ENCODE results near the gene NUDCD3.

The NUDCD3 gene

DNA sequence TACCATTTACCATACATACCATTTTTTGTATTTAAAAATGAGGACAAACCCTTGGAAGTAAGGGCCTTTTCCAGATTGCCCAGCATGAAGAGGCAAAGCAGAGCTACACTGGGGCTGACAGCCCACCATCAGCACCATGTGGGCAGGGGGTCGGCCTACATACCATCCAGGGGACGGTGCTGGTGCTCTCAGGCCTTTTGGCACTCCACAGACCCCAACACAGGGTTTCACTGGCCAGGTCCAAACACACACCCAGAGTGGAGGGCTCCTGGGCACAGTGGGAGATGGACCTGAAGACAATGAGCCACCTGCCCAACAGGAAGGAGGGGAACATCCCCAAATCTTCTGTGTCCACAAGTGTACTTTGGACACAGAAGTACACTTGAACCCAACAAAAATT lies 95.8 kb downstream of the NUDCD3 start:
- no peak overlapping the region for H3K27ac Mint-ChIP-seq

DNA sequence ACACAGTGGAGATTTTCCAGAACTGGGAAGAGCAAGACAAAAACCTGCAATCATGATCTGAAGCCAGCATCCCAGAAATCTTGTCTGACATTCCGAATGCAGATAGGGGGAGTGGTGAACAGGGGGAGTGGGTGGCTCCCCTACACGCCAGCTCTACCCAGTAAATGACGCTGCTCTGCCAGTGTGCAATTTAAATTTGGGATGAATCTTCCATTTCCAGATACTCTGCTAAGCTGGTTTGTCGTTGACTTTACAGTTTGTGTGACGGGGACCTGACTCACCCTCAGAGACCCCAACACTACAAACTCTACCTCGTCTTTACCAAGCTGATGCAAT lies 96.4 kb downstream of the NUDCD3 start:
- Mint-ChIP-seq H3K36me3 (peaks cover 68% of the 10 kb centered on the region), H3K27me3 (no peaks in the 10 kb centered on the region), H3K4me3 (no peak overlapping the region), H3K4me1 (peaks cover 10% of the 10 kb centered on the region), H3K27ac (no peak overlapping the region), H3K9me3 (no peaks in the 10 kb centered on the region)
- no peak for ATAC-seq

More for the DNA sequence above, 95.8 kb downstream of the NUDCD3 start:
- H3K36me3 Mint-ChIP-seq = peaks cover 68% of the 10 kb centered on the region
- no peak for ATAC-seq
- H3K9me3 Mint-ChIP-seq = no peaks in the 10 kb centered on the region
- H3K4me1 Mint-ChIP-seq = peaks cover 10% of the 10 kb centered on the region
- no peak overlapping the region for H3K4me3 Mint-ChIP-seq
- H3K27me3 Mint-ChIP-seq = no peaks in the 10 kb centered on the region

DNA sequence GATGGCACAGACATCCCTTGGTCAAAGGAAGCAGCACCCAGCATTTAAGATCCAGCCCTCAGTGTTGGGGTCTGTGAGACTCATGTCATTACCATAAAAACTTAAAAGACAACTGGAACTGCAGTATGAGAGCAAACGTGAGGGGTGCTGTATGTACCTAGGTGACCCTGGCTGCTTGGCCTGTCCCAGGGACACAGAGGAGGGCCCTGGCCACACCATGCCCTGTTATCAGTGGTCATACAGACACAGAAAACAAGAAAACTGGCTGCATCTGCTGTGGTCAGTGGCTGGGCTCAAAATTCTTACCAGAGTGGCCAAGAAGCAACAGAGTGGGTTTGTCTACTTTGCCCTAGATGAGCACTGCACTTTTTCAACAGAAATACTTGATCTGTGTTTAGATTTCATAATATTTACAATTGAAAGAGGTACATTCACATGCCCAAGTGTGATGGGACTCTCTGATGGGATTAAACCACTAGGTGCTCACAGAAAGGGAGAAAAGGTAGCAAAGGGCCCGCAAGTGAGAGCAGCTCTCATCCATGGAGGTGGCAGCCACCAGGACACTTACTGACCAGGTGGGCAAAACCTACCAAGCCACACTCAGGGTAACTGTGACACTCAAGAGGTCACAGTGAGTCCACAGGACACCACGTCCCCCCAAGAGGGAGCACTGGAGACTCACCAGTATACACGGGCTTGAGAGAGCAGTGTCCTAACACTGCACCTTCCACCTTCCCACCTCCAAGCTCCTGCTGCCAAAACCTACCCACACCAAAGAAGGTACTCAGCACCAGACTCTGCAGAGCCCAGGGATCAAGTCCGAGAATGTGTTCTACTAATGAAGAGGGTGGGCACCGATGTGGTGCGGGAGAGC lies 97.0 kb downstream of the NUDCD3 start:
- Mint-ChIP-seq H3K9me3 (no peaks in the 10 kb centered on the region), H3K4me1 (peaks cover 10% of the 10 kb centered on the region), H3K27me3 (no peaks in the 10 kb centered on the region), H3K36me3 (peaks cover 71% of the 10 kb centered on the region), H3K27ac (no peak overlapping the region), H3K4me3 (no peak overlapping the region)
- ATAC-seq = no peak

DNA sequence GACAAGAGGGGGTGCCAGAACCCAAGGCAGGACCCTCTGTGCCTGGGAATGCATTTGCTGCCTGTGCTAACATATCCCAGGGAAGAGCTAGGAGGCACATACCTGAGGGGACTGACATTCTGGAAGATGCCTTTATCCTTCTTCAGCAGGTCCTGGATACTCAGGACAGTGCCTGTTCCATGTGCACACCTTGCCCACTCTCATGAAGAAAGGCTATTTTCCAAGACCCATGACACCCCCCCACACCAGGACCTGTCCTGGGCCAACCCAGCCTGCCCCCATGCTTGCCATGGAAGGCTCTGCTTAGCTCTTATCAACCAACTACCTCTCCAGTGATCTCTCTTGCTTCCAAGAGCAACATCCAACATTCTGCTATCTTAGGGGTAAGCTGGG lies 97.8 kb downstream of the NUDCD3 start:
- H3K27ac Mint-ChIP-seq = no peak overlapping the region

DNA sequence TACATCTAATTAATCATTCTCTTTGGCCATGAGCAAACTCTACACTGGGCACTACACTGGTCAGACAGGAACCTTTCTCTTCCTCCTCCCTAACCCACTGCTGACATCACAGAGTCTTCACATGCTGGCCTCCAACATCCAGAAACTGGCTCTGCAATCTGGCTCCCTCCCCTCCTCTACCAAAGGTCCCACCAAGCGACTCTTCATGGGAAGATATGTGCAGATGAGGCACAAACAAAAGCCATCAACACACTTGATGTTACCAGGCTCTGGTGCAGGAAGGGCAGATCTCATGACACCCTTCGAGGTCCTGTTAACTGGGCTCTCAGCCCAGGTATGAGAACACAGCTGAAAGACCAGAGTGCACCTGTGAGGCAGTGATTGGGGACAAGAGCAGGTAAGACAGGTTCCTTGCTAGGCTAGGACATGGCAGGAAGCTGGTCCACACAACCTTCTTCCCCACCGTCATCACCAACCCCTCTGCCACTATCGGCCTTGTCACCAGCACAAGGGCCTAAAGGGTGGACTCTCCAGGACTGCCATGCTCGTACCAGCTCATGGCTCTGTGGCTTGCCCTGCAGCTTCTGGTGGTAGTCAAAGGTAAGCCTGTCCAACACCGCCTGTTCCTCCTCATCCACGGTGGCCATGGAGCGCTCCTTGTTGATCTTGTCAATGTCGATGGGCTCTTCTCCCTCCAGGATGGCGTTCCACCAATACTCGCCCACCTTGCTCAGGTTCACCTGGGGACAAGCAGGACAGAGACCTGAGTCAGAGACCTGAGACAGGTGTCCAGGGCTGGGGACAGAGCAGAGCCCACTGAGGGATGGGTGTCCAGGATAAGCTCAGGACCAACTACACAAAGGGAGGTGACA lies 98.5 kb downstream of the NUDCD3 start:
- no peak overlapping the region for H3K4me3 Mint-ChIP-seq
- peaks cover 70% of the 10 kb centered on the region for H3K36me3 Mint-ChIP-seq

More for the DNA sequence above, 97.8 kb downstream of the NUDCD3 start:
- Mint-ChIP-seq H3K4me3 (no peak overlapping the region), H3K4me1 (peaks cover 10% of the 10 kb centered on the region), H3K27me3 (no peaks in the 10 kb centered on the region), H3K36me3 (peaks cover 72% of the 10 kb centered on the region), H3K9me3 (no peaks in the 10 kb centered on the region)
- ATAC-seq = no peak

DNA sequence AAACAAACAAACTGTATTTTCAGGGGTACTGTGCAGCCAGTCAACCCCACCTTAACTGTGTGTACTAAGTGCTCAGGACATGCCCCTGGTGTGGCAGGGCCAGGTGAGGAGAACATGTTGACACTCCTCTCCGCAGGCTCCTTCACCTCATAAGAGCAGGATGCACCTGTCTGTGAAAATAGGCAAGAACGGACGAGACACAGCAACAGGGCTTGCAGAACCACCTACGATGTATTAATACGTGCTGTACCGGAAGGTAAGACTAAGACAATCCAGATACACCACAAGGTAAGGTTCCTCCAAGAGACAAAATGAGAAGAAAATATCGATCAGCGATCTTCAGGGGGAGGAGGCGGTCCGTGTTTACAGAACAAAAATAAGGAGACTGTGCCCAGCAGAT lies 99.3 kb downstream of the NUDCD3 start:
- no peak overlapping the region for H3K27ac Mint-ChIP-seq
- no peaks in the 10 kb centered on the region for H3K9me3 Mint-ChIP-seq
- no peak overlapping the region for H3K4me3 Mint-ChIP-seq
- no peaks in the 10 kb centered on the region for H3K4me1 Mint-ChIP-seq
- no peak for ATAC-seq
- no peaks in the 10 kb centered on the region for H3K27me3 Mint-ChIP-seq
- H3K36me3 Mint-ChIP-seq = peaks cover 67% of the 10 kb centered on the region

More for the DNA sequence above, 98.5 kb downstream of the NUDCD3 start:
- no peak for ATAC-seq
- Mint-ChIP-seq H3K27me3 (no peaks in the 10 kb centered on the region), H3K4me1 (peaks cover 7% of the 10 kb centered on the region), H3K27ac (no peak overlapping the region), H3K9me3 (no peaks in the 10 kb centered on the region)

DNA sequence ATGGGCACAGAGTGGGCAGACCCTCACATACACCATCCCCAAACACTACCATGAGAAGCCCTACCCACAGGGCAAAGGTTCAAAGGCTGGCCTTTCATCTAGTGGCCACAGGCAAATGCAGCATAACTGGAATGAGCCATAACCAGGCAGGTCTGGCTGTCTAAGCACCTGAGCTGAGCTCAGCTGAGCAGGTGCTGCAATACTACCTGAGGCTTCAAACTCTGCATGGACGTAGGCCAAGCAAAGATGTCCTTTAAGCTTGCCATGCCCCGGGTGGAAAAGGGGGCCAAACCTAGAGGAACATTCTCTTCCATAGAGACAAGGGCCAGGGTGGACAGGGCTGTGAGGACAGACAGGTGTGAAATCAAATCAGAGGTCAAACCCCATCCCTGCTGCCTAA lies 99.8 kb downstream of the NUDCD3 start:
- no peak for ATAC-seq
- Mint-ChIP-seq H3K4me1 (no peaks in the 10 kb centered on the region), H3K9me3 (no peaks in the 10 kb centered on the region), H3K27me3 (no peaks in the 10 kb centered on the region), H3K4me3 (no peak overlapping the region), H3K36me3 (peaks cover 70% of the 10 kb centered on the region), H3K27ac (no peak overlapping the region)

DNA sequence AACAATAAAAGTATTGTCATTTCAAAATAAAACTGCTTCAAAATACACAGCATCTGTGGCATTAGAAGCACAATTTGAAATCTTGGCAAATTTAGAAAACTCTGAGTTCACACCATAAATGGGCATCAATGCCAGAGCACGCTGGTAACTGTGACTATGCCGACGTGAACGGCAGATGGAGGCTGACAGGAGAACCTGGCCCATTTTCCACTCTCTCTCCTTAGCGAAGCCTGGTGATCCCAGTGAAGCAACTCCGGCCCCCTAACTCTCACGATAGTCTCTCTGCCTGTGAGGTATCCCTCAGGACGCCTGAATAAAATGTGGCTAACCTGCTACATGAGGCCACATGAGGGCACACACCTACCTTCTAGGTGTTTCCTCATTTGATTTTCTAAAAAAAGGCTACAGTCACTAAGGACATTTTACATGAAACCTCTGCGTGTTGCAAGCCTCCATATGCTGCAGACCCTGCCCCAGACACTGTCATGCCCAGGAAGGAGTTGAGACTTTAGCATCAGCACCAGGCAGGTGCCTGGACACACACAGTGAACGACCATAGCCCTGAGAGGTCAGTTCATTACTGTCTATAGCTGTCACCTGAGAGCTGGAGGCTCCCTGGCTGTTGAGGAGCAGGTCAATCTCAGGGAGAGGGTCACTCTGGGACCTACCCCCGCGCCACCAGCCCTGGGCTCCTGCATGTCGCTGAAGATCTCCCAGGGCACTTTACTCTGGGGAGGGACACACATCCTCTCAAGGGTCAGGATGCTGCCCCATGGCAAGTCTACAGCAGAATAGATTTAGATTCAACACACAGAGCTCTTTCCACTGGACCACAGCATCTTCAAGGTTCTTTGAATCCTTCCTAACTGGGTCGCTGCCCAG lies 102.1 kb downstream of the NUDCD3 start:
- no peaks in the 10 kb centered on the region for H3K9me3 Mint-ChIP-seq
- peaks cover 71% of the 10 kb centered on the region for H3K36me3 Mint-ChIP-seq
- no peak overlapping the region for H3K27ac Mint-ChIP-seq
- no peaks in the 10 kb centered on the region for H3K4me1 Mint-ChIP-seq
- no peak overlapping the region for H3K4me3 Mint-ChIP-seq
- no peaks in the 10 kb centered on the region for H3K27me3 Mint-ChIP-seq
- no peak for ATAC-seq

DNA sequence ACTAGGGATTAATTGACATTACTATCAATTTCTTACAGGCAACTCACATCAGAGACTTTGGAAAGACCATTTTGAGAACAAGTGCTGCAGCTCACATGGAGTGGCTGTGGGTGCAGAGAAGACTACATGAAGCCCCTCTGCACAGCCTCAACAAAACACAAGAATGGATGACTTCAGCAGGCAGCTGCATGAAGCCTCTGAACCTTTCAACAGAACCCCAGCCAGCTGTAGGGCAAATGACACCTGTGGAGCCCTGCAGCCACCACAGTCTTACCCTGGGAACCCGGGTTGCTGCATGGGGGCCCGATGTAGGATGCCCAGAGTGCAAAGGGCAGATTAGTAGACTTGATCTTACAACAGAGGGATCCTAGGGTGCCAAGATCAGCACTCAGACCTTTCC lies 103.1 kb downstream of the NUDCD3 start:
- Mint-ChIP-seq H3K27ac (no peak overlapping the region), H3K9me3 (no peaks in the 10 kb centered on the region)

DNA sequence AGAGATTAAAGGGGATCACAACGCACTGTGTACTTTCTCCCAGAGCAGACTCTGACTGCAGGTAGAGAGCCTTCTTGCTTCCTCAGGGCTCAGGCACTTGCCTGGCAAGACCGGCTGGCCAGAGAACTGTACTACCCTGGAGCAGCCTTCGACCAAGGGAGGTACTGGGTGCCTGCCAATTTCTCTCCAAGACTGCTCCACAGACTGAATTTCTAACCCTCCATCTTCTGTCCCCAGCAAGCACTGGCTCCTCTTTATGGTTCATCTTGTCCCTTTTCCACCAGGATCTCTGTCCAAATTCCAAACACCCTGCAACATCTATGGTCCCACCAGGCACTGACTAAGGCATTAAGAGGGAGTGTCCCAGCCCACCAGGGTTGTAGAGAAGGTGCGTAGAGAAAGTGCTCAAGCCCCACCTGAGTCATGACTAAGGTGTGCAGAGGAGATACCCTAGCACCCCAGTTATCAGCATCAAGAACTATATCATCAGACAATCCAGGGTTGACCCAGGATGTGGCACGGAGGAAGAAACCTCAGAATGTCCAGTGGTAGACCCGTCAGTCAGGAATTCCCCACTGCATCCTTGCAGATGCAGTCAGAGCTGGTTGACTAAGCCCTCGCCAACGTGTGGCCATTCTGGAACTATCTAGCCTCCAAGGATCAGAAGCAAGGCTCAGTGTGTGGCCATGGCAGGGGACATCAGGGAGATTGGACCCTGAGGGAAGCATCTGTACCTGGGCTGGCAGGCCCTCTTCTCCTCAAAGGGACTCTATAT lies 104.1 kb downstream of the NUDCD3 start:
- Mint-ChIP-seq H3K4me3 (no peak overlapping the region), H3K4me1 (no peaks in the 10 kb centered on the region), H3K27ac (no peak overlapping the region), H3K36me3 (peaks cover 70% of the 10 kb centered on the region), H3K27me3 (no peaks in the 10 kb centered on the region), H3K9me3 (no peaks in the 10 kb centered on the region)
- ATAC-seq = no peak

More for the DNA sequence above, 103.1 kb downstream of the NUDCD3 start:
- Mint-ChIP-seq H3K4me3 (no peak overlapping the region), H3K36me3 (peaks cover 64% of the 10 kb centered on the region), H3K27me3 (no peaks in the 10 kb centered on the region), H3K4me1 (no peaks in the 10 kb centered on the region)
- no peak for ATAC-seq

DNA sequence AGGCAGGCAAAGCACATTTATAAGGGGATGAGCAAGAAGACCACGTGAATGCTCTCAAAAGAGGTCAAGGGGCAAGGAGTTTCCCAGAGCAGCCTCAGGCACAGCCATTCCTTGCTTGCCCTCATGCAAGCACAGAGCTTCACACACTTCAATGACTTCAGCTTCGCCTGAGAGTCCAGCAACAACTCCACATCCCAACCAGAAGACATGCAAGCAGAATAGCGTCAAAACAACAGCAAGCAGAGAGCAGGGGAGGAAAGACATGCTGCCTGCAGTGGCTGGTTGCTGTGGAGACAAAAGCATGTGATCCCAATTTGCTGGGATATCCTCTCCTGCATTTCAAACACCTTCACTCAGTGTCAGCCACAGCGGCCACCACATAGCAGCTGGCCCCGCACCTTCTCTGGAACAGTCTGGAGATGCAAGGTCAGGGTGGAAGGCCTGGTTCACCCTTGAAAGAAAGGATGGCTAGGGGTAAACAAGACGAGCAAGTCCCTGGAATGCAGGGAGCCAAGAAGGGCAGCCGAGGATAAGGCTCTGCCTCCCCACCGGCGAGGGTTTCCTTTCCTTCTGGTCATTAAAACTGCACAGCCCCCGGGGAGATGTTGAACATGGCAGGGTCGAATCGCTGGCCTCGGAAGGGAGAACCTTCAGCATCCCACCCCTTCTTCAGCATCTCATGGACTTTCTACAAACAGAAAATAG lies 104.9 kb downstream of the NUDCD3 start:
- Mint-ChIP-seq H3K4me3 (no peak overlapping the region), H3K9me3 (no peaks in the 10 kb centered on the region), H3K4me1 (no peaks in the 10 kb centered on the region), H3K36me3 (peaks cover 63% of the 10 kb centered on the region), H3K27ac (no peak overlapping the region), H3K27me3 (no peaks in the 10 kb centered on the region)
- no peak for ATAC-seq

DNA sequence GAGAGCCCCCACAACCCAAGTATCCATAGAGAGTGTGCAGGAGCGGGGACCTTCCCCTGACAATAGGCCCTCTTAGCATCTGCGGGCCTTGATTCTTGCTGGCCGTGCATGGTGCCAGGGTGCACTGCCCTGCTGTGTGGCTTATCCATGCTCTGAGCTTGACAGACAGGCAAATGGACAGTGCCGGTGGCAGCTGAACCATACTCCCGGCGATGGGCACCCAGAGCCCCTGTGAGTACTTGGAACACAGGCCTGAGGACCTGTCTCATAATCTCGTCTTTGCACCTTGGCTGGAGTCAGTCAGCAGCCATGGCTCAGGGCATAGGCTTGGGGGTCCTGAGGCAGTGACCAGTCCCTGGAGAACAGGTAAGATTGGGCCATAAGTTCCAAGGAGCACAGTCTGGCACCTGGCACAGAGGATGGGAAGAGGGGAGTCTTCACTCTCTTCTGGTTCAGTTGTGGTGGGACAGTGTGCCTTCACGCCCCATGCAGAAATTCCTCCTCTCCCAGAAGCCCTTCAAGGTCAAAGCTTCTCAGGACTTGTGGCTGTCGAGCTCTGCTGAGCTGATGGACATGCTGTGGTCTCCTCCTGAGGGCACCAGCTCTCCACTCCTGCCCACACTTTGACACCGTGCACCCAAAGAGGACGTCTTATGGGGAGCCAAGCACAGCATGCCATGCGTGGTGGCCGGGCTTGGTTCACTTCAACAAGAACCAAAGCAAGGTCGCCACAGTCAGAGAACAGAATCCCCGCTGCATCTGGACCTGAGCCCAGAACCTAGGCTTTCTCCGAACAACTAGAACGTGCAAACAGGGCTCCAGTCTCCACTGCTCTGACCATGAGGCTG lies 105.6 kb downstream of the NUDCD3 start:
- no peaks in the 10 kb centered on the region for H3K4me1 Mint-ChIP-seq

DNA sequence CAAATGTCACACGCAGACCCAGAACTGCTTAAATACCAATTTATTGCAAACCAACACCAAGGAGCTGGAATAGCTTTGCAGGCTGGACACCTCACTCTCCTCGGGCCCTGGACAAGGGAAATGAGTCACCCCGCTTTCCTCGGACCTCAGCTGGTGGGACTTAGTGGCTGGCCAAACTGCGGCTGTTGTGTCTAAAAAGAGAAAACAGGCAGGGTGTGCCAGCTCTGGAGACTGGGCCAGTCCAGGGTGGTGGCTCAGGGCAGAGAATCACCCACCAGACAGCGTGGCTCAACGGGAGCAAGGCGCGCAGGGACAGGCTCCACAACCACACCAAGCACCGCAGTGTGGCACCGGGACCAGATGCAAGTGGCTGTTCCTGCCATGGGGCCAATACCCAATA lies 106.9 kb downstream of the NUDCD3 start:
- H3K27ac Mint-ChIP-seq = no peak overlapping the region
- ATAC-seq = no peak
- H3K4me1 Mint-ChIP-seq = peaks cover 10% of the 10 kb centered on the region
- H3K27me3 Mint-ChIP-seq = no peaks in the 10 kb centered on the region
- no peak overlapping the region for H3K4me3 Mint-ChIP-seq
- H3K9me3 Mint-ChIP-seq = no peaks in the 10 kb centered on the region
- peaks cover 46% of the 10 kb centered on the region for H3K36me3 Mint-ChIP-seq

More for the DNA sequence above, 105.6 kb downstream of the NUDCD3 start:
- Mint-ChIP-seq H3K27me3 (no peaks in the 10 kb centered on the region), H3K9me3 (no peaks in the 10 kb centered on the region), H3K27ac (no peak overlapping the region), H3K36me3 (peaks cover 59% of the 10 kb centered on the region), H3K4me3 (no peak overlapping the region)
- ATAC-seq = no peak
